Bronchial epithelial cell (primary cell): ENCODE results near the gene GIMAP2. TPM values are rescaled to one million over a fixed set of nuclear protein-coding genes. Genes with fewer than 3 reads are reported as not detected.
"Not testable (repeated sequence)": the region's sequence is repeated elsewhere in the genome, so short reads cannot be mapped to it uniquely, and the experiment has no call there.

Source experiments
- DNase-seq: peaks from one replicate; pipeline ENCODE4 v3.0.0-alpha.2; 2010; ENCODE audit warnings: low read depth
- FAIRE-seq: peaks from 2 replicates; lab custom pipeline; 2011; peaks lifted over from hg19 to GRCh38; lab: Jason Lieb, UNC
- H3K27me3 ChIP-seq: 2 replicates; pipeline ENCODE4 v1.5.1; 2011; ENCODE audit warnings: low read length; ENCODE audit not compliant: control insufficient read depth, insufficient read depth
- H3K36me3 ChIP-seq: 2 replicates; pipeline ENCODE4 v1.5.1; 2011; ENCODE audit warnings: low read length; ENCODE audit not compliant: control insufficient read depth, insufficient read depth
- H3K4me3 ChIP-seq: 2 replicates; pipeline ENCODE4 v1.5.1; 2011; ENCODE audit warnings: mild to moderate bottlenecking, low read depth, low read length, control low read depth
- CTCF ChIP-seq: IDR thresholded peaks from 2 replicates; pipeline ENCODE4 v1.5.1; 2011; ENCODE audit warnings: mild to moderate bottlenecking, moderate library complexity, low read length, control low read depth, inconsistent platforms; ENCODE audit not compliant: insufficient read depth, severe bottlenecking
- total RNA-seq: library from RNA; depleted of rRNA; stranded (reverse); fragments of >200 nt; gene quantifications from 2 replicates; pipeline ENCODE4 v1.2.1, GENCODE V29; 2014

GIMAP2 gene
- total RNA-seq, 1 donor from 2014 or later, result 0.26 TPM

DNA sequence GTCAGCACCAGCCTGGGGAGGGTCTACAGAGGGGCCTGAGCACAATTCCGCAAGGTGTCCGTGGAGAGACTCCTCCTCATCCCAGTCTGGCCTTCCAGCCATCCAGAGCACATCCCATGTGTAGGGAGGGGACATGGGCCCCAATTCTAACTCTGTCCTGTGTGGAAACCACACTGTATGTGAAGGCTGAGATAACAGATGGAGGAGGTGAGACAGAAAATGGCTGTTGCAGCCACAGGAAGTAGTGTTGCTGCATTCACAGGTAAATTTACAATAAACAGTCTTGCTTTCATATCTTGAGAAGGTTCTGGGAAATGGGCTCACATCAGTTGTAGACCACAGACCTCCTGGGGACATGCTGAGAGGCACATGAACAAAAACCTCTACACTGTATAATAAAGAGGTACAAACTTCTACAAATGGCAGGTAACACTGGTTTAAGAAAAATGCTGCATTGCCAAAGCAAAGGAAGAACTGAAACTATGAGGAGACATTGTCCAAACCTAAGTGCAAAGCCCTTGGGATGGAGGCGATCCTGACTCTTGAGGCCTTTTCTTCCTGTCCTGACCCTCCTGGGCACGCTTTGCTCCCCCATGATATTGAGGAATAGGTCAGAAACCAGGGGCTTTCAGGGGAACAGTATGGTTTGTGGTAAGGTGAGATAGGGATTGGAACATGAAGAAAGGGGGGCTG lies 21.6 kb upstream of the GIMAP2 start:
- FAIRE-seq, result no peak
- no peaks in the 10 kb centered on the region for H3K36me3 ChIP-seq
- DNase-seq, result no peak
- no peaks in the 10 kb centered on the region for H3K27me3 ChIP-seq
- H3K4me3 ChIP-seq, result no peak overlapping the region
- TF ChIP-seq CTCF, result no peak

GRCh38 chr7:150665089-150665748 lies 20.3 kb upstream of the GIMAP2 start:
- FAIRE-seq, result no peak
- Histone ChIP-seq H3K27me3 (no peaks in the 10 kb centered on the region), H3K36me3 (no peaks in the 10 kb centered on the region), H3K4me3 (no peak overlapping the region)
- no peak for DNase-seq
- TF ChIP-seq CTCF, result no peak

DNA sequence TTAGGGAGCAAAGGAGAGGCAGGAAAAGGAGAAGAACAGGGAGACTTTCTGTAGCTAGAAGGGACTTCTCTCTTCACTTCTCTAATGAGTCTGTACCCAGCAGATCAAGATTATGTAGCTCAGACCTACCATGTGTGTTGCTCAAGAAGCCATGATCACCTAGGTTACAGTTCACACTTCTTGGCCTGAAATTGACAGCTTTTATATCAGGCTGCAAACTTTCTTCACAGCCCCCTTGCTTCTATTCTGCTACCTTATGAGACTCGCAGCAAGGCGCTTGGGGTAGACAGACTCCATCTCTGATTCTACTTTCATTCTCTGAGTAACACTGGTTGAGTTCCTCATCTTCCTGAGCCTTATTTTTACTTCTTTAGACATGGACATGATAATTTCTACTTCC lies 19.6 kb upstream of the GIMAP2 start:
- FAIRE-seq (no peak), DNase-seq (no peak)
- no peaks in the 10 kb centered on the region for H3K27me3 ChIP-seq
- no peak overlapping the region for H3K4me3 ChIP-seq
- H3K36me3 ChIP-seq, result no peaks in the 10 kb centered on the region
- TF ChIP-seq CTCF, result no peak

GRCh38 chr7:150666412-150666811 lies 19.1 kb upstream of the GIMAP2 start:
- DNase-seq (no peak), FAIRE-seq (no peak)
- no peak overlapping the region for H3K4me3 ChIP-seq
- H3K36me3 ChIP-seq, result no peaks in the 10 kb centered on the region
- TF ChIP-seq CTCF, result no peak
- no peaks in the 10 kb centered on the region for H3K27me3 ChIP-seq

DNA sequence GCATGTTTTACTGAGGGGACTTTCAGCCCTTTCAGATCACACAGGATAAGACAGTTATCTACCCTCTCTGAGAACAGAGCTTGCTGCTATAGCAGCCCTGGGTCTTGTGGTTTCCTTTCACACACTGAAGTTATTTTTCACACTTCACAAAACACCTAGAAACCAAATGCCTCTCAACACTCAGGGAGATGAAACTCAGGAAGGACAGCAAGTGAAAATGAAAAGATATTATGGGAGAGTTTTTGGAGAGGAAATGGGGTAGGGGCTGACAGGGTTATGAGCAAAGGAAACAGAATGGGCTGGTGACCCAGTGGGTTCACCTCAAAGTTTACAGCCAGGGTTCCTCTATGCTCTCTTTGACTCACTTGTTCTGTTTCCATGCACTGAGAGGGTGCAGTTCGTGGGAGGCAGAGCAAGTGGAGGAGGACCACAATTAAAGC lies 17.0 kb upstream of the GIMAP2 start:
- no peaks in the 10 kb centered on the region for H3K36me3 ChIP-seq
- DNase-seq (no peak), FAIRE-seq (no peak)
- TF ChIP-seq CTCF, result no peak
- no peaks in the 10 kb centered on the region for H3K27me3 ChIP-seq
- no peak overlapping the region for H3K4me3 ChIP-seq

DNA sequence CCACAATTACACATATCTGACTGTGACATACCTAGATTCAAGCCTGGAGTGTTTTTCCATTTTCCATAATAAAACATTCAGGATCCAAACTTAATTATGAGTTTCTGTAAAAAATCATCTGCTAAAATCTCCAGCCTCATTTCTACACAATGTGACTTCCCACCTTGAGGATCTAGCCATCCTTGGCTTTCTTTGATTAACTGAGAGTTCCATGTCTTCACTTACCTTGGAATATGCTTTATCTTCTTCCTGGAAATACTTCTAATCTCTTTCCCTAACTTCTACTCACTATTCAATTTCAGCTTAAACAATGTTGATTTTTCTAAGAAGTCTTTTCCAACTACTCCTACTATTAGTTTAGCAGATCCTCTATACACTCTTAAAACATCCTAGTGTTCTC lies 16.5 kb upstream of the GIMAP2 start:
- DNase-seq (no peak), FAIRE-seq (no peak)
- no peak for TF ChIP-seq CTCF
- Histone ChIP-seq H3K4me3 (no peak overlapping the region), H3K36me3 (no peaks in the 10 kb centered on the region), H3K27me3 (no peaks in the 10 kb centered on the region)

DNA sequence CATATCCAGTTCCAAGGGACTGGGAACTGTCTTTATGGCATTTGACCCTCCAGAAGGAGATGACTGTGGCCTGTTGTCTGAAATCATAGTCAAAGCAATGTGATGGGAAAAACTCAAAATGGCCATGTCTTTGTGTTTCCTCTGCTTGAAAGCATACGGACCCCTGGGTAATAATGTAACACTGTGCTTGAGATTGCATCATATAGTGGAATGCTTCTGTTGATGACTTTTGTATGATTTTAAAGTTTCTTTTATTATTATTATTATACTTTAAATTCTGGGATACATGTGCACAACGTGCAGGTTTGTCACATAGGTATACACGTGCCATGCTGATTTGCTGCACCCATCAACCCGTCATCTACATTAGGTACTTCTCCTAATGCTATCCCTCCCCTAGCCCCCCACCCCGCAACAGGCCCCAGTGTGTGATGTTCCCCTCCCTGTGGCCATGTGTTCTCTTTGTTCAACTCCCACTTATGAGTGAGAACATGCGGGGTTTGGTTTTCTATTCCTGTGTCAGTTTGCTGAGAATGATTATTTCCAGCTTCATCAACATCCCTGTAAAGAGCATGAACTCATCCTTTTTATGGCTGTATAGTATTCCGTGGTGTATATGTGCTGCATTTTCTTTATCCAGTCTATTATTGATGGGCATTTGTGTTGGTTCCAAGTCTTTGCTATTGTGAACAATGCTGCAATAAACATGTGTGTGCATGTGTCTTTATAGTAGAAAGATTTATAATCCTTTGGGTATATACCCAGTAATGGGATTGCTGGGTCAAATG lies 13.5 kb upstream of the GIMAP2 start:
- FAIRE-seq, H3K36me3 ChIP-seq, H3K27me3 ChIP-seq, DNase-seq, H3K4me3 ChIP-seq: not testable (repeated sequence)
